C1 segment of cervical spinal cord (tissue), 14 donors: ENCODE measurements around the gene PHF21B.
A peak's percentile ranks its signal among the peaks of the same experiment; 100 is the strongest.
"Not testable (repeated sequence)": the region's sequence is repeated elsewhere in the genome, so short reads cannot be mapped to it uniquely, and the experiment has no call there.

Experiments used
- DNase-seq, 14 donors: peaks; one replicate each; lab custom pipeline; 2025; lab: John Stamatoyannopoulos, UW

PHF21B gene

DNA sequence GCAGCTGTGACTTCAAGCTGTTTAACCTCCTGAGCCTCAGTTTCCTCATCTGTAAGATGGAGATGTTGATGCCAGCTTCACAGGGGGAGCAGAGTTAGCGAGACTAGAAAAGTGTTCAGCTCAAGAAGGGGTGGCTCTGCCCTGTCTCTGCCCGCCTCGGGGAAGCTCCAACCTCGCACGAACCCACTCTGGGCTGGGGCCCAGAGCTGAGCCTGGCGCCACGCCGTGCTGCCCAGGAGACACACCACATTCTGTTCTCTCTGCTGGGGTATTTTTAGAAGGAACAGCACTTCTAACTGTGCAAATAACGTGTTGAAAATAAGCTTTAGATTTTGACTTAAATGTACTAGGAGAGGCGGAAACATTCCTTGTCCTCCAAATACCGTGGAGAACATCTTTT lies 74.1 kb downstream of the PHF21B start:
- DNase-seq = peak in 3 of 14 donors; percentile 5 to 46 (median 6)

DNA sequence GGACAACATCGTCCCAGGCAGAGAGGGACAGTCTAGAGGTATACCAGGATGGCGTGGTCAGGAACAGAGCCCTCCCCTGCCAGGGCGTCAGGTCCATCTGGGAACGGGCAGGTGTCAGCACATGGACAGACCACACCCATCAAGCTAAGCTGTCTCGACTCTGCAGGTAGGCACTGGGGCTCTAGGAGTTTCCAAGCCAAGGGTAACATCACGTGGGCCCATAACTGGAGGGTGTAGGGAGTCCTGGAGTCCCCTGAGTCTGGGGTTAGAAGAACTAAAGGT lies 75.4 kb downstream of the PHF21B start:
- DNase-seq = no peak

DNA sequence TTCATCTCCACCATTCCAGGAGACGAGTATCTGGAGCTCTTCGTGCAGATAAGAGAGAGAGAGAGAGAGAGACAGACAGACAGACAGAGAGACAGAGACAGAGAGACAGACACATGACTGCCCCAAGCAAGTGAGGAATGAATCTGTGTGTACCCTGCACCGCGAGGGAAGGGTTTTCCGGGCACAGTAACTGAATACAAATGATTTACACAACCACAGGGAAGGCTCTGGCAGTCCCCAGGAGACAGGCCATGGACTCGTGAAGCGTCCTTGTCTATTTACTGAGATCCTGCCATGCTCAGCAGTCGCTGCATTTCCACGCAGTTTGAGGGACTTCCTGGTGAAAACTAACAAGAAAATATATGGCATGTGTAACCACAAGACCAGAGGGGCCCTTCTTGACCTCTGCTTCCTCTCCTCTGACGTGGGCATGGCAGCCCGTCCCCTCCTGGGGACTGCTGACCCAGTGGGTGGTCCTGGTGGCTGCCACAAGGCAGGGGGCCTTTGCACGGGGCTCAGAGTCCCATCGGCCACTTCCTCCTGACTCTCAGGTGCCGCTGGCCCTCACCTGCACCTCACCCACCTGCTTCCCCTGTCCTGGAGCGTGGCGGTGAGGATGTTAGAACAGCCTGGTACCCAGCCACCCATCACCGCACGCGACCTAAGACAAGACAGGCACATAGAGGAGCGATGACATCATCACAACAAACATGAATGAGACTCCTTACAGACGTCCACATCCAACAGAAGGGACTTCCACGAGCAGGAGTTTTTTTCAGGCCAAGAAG lies 75.9 kb downstream of the PHF21B start:
- DNase-seq = no peak

DNA sequence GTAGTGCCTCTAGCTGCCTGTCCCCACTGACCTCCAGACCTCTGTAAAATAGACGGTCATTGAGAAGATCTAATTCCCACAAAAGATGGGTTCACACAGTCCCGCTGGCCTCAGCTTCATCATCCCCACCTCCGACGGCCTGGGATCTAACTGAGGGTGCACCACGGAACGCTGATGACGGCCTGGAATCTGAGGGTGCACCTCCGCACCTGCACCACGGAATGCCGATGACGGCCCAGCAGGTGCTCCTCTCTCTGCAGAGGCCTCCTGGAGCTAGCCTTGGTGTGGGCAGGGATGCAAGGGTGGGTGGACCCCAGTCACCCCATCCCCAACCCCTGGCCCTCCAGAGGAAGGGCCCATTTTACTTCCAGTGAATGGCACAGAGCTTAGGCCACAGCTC lies 77.3 kb downstream of the PHF21B start:
- DNase-seq = no peak

DNA sequence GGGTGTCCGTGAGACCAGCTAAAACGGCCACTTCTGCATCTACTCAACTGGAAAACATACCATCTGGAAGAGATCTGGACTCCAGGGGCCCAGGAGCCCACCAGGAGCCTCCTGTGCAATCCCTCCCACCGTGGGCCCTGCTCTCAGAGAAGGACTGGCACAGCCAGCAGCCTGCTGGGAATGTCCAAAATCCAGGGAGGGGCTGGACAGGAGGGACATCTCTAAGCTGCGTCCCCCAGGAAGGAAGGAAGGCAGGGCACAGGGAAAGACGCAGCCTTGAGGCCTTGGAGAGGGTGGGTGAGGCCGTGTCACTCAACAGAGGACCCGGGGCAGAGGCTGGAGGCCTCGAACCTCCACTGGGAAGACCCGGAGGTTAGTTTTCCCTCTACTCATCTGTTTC lies 78.0 kb downstream of the PHF21B start:
- no peak for DNase-seq

DNA sequence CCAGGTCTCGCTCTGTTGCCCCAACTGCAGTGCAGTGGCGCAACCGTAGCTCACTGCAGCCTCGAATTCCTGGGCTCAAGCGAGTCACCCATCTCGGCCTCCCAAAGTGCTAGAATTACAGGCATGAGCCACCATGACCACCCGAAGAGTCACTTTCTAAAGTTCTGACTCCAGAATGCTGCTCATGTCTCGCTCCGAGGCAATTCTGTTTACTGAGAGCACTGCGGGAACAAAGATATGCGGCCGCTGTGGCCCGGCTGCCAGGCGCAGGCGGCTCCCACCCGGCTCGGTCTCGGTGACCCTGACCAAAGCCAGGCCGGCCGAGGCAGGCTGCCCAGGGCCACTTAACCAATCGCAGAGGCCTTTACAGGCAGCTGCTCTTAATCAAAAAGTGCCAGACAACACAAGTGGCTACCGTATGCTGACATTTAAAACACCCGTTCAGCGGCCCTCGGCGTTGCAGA lies 78.7 kb downstream of the PHF21B start:
- DNase-seq = peak in 6 of 14 donors; percentile 13 to 55 (median 33)

DNA sequence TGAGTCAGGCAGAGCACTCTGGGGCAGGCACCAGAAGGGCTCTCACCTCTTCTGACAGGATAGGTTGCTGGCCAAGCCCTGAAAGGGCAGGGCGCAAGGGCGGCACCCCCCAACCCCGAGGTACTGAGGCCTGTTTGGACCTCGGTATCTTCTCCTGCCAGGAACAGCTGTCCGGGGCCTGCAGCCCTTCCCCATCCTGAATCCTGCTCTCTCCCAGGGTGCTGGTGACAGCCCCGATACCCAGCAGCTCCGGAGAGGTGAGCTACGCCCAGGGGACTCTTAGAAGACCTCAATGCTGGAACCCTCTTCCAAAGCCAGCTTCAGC lies 79.1 kb downstream of the PHF21B start:
- no peak for DNase-seq

DNA sequence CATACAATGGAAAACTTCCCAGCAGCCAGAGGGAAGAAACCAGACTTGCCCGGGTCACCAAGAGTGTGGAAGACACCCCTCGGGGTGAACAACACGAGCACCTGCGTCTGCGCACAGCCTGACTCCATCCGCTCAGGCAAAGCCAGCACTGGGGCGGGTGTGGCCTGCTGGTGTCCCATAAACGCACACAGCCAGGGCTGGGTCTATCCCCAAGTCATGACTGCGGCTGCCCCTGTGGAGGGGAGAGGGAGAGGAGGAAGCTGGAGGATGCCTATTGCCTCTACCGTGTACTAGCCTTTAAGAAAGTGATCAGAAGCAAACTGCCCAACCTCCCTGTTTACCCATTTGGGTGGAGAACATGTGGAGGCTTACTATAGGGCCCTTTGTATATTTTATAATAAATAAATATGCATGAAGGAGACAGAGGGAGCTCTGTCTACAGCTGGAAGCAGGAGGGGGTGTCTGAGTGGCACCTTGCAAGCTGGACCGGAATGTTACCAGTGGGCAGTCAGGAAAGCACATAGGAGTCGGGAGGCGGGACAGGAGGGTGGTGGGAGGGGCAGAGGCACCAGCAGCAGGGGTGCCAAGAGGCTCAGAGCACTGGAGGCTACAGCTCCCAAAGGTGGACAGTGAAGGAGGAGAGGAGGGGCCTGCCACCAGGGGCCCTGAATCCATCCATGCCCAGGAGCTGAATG lies 79.6 kb downstream of the PHF21B start:
- no peak for DNase-seq

DNA sequence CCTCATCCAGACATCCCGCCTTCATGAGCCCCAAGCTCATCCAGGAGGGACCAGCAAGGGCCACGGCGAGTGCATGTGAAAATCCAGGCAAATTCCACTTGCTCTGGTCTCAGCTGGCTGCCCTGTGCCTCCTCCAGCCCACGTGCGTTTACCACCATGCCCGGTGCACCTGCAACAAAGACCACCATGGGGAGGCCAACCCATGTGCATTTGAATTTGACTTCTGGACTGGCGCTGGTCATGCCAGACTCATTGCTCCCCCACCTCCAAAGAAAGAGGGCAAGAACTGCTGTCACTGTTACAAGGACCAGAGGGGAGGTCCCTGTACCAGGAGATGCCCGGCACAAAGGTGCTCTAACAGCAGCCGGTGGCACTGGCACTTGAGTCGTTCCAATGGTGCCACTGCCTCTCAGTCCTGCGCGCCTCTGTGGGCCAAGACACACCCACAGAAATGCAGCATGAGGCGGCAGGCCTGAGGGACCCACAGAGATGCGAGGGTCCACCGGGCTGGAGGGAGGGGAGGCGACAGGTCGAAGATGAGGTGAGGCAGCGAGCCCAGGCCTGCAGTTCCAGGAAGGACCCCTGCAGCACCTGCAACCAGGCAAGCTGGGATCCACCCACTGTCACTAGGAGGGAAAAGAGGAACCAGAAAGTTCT lies 80.3 kb downstream of the PHF21B start:
- DNase-seq = no peak

DNA sequence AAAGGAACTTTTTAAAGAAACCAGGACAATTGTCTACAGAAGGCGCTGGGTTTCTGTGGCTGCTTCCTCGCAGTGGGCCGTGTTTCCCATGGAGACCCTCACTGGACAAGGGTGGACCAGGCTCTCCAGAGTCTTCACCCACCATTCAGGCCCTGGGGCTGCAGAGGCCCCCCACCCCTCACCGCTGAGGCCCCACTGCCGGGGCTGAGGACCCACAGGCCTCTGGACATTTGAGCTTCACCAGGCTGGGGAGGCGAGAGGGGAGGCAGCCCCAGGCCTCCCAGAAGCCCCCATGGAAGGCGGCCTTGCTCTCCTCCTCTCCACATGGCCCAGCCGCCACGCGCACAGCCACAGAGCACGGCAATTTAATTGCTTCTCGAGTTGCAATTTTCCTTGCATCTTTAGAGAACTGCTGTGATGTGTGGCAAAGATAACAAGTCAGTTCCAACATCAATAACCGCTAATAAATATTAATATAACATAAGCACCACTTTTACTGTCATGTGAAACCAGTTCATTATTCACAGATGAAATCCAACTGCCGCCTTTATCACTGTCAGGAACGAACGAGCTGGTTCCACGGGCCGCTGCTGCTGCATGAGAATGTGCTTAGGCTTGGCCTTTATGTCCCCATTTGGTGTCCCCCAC lies 81.0 kb downstream of the PHF21B start:
- DNase-seq = no peak

DNA sequence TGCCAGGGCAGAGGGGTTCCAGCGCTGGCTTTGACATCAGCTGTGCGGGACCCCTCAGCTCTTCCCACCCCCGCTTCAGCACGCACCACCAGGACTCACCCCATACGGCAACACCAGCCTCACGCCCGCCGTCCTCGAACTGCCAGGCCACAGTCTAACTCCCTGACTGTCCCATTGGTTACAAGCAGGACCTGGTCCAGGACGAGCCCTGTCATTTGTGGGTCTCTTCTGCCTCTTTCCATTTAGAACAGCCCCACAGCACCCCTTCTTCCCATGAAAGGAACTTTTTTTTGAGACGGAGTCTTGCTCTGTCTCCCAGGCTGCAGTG lies 81.7 kb downstream of the PHF21B start:
- no peak for DNase-seq

DNA sequence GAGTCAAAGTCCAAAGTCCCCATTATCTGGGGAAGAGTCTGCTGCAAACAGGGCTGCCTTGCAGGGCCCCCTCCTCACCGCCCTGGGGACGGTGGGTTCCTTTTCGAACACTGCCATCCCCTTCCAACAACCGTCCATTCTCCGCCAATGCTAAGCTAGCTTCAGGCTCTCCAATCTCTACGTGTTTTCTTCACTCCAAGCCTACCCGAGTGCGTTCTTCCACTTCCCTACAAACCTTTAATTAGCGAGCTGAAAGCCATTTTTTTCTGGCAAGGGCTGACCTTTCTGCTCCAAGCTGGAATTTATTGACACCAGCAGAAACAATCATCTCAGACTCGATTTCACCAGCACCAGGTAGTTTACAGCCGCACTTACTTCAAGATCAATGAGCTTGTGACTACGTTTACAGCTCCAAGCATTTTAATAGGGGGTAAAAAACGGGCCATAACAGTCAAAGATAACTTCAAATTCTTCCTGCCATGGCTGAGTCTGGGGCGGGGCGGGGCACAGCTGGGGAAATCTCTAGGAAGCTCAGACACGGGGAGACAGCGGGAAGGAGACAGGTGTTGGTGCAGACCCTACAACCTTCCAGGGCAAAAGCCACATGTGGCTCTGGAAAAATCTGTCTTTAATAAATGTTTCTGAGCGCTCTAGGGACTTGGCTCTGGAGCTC lies 82.2 kb downstream of the PHF21B start:
- DNase-seq = no peak

DNA sequence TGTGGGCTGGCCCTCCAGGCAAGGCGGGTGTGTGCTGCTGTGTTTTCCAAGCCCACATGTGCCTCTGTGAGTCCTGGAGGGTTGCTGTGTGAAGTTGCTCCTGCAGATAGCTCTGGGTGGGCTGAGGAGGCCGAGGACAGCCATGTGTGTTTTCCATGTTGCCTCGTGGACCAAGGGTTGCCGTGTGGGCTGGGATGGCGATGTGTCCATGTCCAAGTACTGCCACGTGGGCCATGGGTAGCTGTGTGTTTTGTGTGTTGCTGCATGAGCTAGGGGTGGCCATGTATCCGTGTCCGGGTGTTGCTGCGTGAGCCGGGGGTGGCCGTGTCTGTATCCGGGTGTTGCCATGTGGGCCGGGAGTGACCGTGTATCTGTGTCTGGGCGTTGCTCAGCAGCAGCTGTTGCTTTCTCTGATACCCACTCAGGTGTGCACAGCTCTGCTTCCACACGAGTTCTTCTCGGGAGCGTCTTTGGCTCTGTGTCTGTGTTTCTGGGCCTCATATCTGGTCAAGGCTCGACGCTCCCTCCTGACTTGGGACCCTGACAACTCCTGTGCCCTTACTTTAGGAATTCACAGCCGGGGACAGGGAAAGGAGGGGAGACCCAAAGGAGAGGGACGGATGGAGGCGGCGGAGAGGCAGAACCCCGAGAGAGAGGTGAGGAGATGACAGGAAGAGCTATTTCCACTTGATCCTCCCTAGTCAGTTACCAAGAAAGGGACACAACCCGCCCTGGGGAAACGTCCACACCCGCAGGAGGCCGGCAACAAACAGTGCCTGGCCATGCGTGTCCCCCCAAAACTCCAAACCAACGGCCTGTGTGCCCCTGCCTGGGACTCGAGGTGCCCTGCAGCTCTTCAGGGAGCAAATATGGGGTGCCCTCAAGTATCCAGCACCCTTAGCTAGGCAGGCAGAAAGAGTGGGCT lies 83.1 kb downstream of the PHF21B start:
- DNase-seq = no peak

DNA sequence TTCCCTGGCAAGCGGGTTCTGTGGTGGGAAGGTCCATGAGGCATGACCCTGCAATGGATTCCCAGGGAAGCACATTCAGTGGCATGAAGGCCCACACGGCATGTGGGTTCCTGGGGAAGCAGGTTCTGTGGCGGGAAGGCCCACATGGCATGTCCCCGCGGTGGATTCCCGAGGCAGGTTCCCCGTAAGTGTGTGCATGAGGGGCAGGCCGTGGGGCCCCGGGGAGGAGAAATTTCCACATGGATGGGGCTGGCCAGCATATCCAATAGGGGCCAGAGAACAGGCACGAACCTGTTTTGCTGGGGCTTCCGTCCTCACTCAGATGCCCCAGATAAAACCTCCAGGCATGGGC lies 83.7 kb downstream of the PHF21B start:
- no peak for DNase-seq

DNA sequence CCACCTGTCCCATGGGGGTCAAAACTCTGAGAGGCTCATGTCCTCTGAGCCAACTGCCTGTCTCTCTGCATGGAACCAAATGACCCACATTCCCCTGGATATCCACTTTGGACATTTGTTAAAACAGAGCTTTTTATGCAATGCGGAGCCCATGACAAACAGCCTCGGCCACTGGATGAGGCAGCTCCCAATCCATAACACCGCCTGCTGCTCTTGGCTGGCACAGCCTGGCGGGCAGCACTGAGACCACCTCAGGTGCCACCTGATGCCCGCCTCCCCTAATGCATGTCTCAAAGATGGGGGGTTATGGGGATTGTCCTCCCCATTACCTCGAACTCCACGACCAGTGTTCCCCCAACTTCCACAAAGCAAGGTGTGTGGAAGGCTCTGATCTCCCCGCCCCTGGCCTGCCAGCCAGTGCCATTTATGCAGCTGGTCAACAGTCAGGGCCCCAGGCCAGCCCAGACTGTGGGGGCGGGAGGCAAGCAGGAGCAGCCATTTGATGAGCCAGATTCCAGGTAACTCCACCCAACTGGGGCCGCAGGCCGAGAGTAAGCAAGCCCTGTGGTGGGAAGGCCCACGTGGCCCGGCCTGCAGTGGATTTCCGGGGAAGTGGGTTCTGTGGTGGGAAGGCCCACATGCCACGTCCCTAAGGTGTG lies 84.2 kb downstream of the PHF21B start:
- DNase-seq = no peak

DNA sequence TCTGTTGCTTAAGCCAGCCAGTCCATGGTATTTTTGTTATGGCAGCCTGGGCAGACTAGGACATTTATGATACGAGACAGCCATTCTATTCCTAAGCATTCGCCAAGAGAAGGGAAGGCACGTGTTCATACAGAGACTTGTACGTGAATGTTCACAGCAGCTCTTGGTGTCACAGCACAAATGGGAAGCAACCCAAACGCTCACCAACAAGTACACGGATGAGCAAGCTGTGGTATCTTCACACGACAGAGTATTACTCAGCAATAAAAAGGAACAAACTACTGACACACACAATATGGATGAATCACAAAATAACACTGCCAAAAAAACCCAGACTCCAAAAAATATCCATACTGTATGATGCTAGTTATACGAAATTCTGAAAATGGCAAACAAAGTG lies 85.1 kb downstream of the PHF21B start:
- no peak for DNase-seq

DNA sequence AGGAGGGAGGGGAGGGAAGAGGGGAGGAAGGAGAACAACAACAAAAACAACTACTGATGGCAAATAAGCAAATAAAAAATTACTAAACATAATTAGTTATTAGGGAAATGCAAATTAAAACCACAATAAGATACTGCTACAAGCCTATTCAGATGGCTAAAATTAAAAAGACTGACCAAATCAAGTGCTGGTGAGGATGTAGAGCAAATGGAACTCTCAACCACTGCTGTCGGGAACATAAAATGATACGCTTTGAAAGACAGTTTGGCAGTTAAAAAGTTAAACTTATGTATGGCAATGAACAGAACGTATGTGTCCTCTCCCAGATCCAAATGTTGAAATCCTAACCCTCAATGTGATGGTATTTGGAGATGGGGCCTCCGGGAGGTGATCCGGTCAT lies 85.7 kb downstream of the PHF21B start:
- DNase-seq = no peak

DNA sequence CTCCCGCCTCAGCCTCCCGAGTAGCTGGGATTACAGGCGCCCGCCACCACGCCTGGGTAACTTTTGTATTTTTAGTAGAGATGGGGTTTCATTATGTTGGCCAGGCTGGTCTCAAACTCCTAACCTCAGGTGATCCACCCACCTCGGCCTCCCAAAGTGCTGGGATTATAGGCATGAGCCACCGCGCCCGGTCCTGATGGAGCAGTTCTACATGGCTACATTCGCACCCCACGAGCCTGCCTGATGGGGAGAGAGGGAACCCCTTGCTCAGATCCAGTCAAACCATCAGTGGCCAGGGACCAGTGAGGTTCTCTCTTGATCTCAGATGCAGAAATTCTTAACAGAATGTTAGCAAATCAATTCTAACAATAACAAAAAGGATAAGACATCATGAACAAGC lies 88.0 kb downstream of the PHF21B start:
- not testable (repeated sequence) for DNase-seq

DNA sequence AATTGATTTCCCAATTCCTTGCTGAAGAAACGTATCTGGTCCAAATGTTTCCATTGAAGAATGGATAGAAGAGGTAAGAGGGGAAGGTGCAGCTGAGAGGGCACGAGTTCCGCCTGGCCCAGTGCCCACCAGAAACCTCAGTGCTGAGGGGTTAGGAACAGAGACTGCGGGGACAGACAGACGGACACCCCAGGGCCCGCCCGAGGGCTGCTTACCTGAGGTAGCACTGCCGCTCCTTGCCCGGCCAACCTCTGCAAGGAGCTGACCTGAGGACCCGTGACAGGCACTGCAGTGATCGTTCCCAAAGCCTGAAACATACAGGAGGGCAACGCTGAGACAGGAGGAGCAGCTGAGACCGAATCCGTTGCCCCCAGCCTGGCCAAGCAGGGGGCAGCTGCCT lies 89.6 kb downstream of the PHF21B start:
- DNase-seq = no peak

DNA sequence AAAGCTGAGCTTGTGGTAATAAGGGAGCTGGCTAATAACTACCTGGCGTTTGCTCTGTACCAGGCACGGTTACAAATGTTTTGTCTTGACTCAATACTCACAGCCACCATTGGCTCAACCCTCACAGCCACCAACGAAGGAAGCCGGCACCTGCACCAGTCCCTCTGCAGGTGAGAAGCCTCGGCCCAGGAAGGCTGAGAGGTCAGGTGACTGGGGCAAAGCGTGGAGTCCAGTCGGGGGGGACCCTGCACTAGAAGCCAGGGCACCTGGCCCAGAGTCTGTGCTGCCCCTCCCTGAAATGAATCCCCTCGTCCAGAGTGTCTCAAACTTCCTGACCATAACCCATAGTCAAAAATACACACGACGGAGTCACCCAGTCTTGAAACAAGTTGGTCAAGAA lies 90.1 kb downstream of the PHF21B start:
- DNase-seq = no peak
